GM19397 (cell line): ENCODE results near the gene KLHL2.
"Not testable (repeated sequence)": the region's sequence is repeated elsewhere in the genome, so short reads cannot be mapped to it uniquely, and the experiment has no call there.

Experiments
- ATAC-seq: cut with Tn5 transposase; IDR thresholded peaks from one replicate; pipeline ENCODE4 v1.9.1; 2021; ENCODE audit warnings: mild to moderate bottlenecking, moderate library complexity; ENCODE audit not compliant: unreplicated experiment

Gene KLHL2

DNA sequence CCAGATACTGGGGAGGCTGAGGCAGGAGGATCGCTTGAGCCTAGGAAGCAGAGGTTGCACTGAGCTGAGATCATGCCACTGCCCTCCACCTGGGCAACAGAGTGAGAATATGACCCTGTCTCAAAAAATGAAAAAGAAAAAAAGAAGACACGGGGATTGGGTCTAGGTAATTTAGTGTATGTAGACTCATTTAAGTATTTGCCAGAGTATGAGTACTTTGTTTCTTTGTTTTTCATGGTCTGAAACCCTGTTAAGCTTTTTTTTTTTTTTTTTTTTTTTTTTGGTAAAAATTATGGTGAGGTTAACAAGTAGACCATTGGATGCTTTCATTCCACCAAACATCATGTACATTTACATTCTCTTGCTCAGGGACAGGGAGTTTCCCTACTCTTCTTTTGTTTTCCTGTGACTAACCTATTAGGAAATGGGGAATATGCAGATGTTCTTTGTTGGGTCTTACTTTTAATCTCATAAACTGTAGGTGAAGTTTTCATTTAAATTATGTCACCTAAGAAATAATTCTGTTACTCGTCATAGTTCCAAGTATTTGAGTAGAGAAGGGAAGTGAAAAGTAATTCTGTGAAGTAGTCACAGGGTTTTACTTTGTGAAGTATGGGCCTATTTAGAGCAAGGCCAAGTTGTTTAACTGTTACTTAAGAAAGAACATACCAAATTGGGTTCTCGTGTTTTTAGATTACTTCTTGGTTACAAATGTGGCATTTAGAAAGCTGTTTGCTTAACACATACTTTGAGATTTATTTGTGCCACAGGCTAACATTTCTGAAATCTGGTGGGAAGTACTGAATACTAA lies 25.5 kb downstream of the KLHL2 start:
- ATAC-seq, result not testable (repeated sequence)

DNA sequence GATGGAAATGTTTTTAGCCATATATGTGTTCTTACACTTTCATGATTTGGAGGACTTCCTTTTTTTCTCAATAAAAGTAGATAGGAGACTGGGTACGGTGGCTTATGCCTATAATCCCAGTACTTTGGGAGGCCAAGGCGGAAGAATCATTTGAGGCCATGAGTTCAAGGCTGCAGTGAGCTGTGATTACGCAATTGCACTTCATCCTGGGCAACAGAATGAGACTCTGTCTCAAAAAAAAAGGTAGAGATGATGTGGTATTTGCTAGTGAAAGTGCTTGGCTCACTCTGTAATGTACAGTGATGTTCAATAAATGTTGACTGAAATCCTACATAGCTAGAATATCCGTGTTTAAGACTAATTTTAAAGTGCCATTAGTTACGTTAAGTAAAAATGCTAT lies 27.4 kb downstream of the KLHL2 start:
- no peak for ATAC-seq

- not testable (repeated sequence) for ATAC-seq
Measured at GRCh38 chr4:165236852-165237251, 29.5 kb downstream of the KLHL2 start.

DNA sequence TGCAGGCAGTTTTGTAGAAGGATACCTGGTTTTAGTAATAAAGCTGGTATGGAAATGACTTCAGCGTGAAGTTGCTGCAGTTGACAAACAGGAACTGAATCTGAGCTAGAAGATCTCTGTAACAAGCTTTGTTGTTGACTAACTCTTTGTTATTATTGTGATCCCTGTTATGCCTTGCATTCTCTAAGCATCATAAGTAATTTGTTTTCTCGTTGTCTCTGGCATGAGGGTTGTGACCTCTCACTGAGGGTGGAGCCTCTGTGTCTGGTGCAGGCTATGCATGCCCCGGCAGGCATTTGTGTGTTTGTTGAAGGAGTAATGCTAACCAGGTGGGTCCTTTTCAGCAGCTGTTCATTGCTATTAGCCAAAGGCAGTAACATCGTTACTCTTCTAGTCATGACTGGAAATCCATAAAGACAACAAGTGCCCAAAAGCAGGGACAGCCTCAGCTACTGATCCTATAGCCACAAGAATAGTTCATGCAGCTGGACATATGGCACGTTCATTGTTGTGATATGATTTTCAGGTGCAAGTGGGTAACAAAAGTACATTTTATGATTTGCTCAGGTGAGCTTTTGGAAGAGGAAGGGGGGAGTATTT lies 30.8 kb downstream of the KLHL2 start:
- ATAC-seq, result peak; percentile 64

- ATAC-seq, result not testable (repeated sequence)
Measured at GRCh38 chr4:165240761-165241160, 33.4 kb downstream of the KLHL2 start.

- not testable (repeated sequence) for ATAC-seq
Measured at GRCh38 chr4:165244148-165244547, 36.8 kb downstream of the KLHL2 start.

GRCh38 chr4:165244587-165245186 lies 37.3 kb downstream of the KLHL2 start:
- ATAC-seq, result not testable (repeated sequence)

DNA sequence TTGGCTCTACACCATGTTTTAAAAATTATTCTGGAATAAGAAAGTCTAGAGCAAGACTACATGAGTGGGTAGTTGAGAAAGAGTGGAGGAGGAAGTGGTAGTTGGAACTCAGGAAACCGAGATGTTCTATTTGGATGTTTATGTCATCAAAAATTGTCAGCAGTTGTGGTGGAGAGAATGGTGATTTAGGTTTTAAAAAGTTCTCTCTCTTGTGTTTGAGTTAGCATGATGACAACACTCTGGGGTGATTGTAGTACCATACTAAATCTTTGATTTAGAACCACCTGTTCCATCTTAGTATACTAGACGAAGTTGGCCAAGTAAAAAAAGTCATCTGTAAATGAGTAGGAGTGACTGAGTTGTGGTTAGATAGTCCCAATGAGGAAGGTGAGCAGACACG lies 40.7 kb downstream of the KLHL2 start:
- ATAC-seq, result no peak

DNA sequence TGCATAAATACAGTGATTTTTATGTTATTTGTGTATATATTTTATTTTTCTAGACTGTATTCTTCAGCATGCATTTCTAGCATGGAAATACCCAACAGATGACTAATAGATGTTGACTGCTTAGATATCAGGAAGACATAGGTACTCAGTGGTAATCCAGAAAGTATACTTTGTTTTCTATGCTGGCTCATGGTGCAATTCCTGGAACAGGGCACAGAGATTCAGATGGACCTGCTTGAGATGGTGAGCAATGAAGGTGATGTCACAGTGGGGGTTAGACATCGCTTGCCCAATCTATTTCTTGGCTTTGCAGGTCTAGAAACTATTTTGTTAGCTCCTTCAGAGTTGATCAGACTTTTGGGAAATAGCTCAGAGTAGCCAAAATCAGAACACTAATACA lies 41.5 kb downstream of the KLHL2 start:
- ATAC-seq, result not testable (repeated sequence)

DNA sequence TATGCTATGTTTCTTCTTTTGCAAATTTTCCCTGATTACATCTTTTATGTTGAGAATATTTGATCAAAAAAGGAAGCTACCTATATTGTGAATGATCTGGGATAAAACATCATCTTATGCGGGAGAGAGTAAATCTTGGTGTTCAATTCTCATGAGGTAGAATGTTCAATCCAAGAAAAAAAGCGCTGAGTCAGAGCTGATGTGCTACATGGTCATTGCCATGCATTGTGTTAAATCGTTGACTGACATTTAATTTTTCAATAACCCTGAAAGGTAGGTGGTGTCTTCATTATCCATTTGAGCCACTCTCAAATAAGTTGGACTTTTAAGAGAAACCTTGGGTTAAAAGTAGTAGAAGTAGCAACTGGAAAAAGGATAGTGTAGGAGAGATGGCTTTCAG lies 47.4 kb downstream of the KLHL2 start:
- not testable (repeated sequence) for ATAC-seq

- ATAC-seq, result peak; percentile 90
Measured at GRCh38 chr4:165255439-165255838, 48.1 kb downstream of the KLHL2 start.

GRCh38 chr4:165256074-165256659 lies 48.8 kb downstream of the KLHL2 start:
- ATAC-seq, result peak; percentile 34

DNA sequence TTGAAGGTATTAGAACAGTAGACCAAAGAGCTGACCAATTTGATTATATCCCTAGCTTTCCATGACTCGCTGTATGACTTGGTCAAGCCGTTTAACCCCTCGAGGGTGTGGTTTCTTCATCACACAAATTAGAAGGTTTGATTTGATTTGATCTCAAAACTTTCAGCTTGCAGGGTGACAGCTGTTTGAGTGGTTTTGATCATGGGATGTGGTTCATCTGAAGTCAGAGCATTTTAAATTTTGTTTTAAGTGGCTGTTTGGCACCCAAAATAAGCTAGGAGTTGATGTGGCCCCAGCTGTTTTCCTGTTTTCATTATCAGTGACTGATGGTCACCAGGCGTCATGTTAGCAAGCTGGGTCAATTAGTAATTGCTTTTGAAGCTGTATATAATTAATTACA lies 52.4 kb downstream of the KLHL2 start:
- ATAC-seq, result not testable (repeated sequence)

DNA sequence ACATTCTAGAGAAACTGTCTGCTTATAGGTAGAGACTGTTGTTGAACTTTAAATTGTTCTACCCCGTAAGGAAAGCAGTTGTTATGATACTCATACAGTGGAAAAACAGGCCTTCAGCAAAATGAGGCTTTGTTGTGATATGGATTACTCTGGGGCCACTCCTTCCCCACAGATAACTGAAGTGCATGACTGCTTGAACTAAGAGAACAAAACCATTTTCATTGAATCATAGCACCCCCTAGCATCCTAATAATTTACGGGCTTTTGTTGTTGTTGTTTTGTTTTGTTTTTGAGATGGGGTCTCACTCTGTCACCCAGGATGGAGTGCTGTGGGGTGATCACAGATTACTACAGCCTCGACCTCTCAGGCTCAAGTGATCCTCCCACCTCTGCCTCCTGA lies 54.9 kb downstream of the KLHL2 start:
- not testable (repeated sequence) for ATAC-seq

GRCh38 chr4:165263466-165263865 lies 56.1 kb downstream of the KLHL2 start:
- ATAC-seq, result not testable (repeated sequence)

DNA sequence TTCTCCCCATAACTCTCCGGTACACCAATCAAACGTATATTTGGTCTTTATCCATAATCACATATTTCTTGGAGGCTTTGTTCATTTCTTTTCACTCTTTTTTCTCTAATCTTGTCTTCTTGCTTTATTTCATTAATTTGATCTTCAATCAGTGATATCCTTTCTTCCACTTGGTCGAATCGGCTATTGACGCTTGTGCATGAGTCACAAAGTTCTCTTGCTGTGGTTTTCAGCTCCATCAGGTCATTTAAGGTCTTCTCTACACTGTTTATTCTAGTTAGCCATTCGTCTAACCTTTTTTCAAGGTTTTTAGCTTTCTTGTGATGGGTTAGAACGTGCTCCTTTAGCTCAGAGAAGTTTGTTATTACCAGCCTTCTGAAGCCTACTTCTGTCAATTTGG lies 62.6 kb downstream of the KLHL2 start:
- not testable (repeated sequence) for ATAC-seq

- not testable (repeated sequence) for ATAC-seq
Measured at GRCh38 chr4:165273443-165273842, 66.1 kb downstream of the KLHL2 start.

GRCh38 chr4:165275357-165275756 lies 68.0 kb downstream of the KLHL2 start:
- not testable (repeated sequence) for ATAC-seq

DNA sequence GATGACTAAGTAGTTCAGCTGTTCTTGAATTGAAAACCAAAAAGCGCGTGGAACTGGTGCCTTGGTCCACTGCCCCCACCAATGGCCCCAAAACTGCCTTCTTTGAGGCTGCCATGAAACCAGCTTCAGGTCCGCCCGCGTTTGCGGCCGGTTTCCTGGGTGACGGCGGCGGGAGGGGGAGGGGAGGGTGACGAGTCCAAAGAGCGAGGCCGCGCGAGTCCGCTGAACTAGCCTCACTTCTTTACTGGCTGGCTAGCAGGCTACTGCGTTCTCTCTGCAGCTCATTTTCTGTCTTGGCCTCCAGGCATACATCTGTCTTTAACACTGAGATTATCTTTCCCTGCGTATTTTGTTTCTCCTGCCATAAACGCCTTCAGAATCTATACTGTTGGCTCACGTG lies 72.2 kb downstream of the KLHL2 start:
- not testable (repeated sequence) for ATAC-seq

DNA sequence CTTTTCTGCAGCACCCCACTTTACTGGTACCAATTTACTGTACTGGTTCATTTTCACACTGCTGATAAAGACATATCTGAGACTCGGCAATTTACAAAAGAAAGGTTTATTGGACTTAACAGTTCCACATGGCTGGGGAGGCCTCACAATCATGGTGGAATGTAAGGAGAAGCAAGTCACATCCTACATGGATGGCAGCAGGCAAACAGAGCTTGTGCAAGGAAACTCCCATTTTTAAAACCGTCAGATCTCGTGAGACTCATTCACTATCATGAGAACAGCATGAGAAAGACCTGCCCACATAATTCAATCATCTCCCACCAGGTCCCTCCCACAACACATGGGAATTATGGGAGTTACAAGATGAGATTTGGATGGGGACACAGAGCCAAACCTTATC lies 77.3 kb downstream of the KLHL2 start:
- ATAC-seq, result not testable (repeated sequence)

DNA sequence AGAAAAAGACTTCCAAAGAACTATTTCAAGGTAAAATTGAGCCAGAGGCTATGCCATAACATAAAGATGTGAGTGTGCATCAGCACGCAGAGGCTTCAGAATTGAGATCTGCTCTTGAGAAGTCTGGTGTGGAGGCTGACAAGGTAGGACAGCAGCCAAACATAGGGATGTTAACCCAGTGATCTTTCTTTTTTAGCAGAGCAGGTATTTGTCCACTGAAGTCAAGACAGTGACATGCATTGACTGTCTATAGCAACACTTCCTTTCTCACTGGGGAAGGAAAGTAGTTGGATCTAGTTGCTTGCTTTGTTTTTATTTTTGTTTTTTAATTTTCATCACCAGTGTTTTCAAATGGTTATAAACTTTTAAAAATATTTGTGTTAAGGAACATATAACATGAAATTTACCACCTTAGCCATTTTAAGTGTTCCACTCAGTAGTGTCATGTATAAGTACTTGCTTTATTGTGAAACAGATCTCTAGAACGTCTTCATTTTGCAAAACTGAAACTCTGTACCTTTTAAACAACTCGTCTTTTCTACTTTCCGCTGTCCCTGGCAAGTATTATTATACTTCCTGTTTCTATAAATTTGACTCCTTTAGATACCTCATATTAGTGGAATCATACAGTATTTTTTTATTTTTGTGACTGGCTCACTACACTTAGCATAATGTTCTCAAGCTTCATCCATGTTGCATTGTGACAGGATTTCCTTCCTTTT lies 79.4 kb downstream of the KLHL2 start:
- ATAC-seq, result peak; percentile 54
